Daoy (cell line): ENCODE results near the gene ZNF219. TPM values are rescaled to one million over a fixed set of nuclear protein-coding genes. Genes with fewer than 3 reads are reported as not detected.

Source experiments
- DNase-seq: peaks from one replicate; pipeline ENCODE4 v3.0.0-alpha.2; 2015; ENCODE audit warnings: low read depth
- total RNA-seq: library from RNA; depleted of rRNA; stranded (reverse); fragments of >200 nt; shearing (Covaris generic); gene quantifications from 2 replicates; pipeline ENCODE4 v1.2.3, GENCODE V29; 2014; rRNA removed

ZNF219 gene
- 13.4 and 13.7 TPM in 2 replicates for total RNA-seq

DNA sequence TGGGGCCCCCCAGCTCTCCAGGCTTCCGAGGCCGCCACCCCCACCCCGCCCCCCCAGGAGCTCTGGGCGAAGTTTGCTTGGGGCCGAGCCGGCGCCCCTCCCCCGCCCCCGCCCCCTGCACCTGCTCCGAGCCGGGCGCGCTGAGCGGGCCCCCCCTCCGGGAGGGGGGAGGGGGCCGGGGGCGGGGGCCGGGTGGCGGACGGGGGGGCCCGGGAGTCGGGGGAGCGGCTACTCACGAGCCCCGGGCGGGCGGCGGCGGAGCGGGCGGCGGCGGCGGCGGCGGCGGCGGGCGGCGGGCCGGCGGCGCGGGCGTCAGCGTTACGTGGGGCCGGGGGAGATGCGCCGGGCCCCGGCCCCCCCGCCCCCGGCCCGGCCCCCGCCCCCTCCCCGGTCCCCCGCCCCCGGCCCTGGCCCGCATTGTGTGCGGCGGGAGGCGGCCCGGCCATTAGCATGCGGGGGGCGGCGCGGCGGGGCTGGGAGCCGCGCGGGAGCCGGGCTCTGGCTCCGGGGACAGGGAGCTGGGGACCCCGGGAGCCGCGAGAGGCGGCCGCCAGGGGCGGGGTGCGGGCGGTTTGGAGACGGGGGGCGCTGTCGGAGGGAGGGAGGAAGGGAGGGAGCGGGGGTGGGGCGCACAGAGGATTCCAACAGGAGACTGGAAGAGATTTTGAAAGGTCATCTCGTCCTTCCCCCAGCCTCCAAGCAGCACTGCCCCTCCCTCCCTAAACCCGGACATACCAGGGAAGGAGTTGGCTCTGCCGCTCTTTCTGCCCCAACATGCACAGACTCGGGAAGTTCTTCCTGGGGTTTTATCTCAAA lies at the start of gene ZNF219:
Gene ZNF219, minus strand, starts transcription at position 580 of the 816 bp plus-strand sequence. CDS start 5,064 bp downstream, outside the sequence.
- peak; percentile 76 for DNase-seq

DNA sequence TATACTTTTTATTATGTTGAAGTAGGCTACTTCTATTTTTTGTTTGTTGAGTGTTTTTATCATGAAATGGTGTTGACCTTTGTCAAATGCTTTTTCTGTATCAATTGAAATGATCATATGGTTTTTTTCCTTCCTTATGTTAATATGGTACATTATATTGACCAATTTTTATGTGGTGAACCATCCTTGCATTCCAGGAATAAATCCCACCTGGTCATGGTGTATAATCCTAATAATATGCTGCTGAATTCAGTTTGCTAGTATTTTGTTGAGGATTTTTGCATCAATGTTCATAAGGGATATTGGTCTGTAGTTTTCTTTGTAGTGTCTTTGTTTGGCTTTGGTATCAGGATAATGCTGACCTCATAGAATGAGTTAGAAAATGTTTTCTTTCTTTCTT lies 47.0 kb upstream of the ZNF219 start:
- no peak for DNase-seq

- no peak for DNase-seq
Measured at GRCh38 chr14:21142357-21142756, 43.9 kb upstream of the ZNF219 start.

- DNase-seq = no peak
Measured at GRCh38 chr14:21136024-21136423, 37.6 kb upstream of the ZNF219 start.

GRCh38 chr14:21133901-21134300 lies 35.4 kb upstream of the ZNF219 start:
- DNase-seq = no peak

DNA sequence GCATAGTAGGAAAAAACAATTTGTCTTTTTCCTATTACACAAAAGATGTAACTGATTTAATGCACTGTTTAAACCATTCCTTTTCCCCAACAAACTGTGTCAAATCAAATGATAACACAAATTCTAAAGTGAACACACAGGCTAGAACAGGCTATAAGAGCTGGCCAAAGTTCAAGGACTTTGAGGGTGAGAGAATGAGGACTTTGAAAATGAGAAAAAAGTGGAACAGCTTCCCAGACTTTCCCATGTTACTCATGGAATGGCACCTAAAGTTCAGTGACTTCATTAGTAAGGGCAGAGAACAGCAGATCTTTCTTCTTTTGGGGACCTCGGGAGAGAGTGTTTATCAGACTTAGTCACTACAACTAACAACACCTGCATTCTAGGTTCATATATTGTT lies 25.0 kb upstream of the ZNF219 start:
- no peak for DNase-seq

- no peak for DNase-seq
Measured at GRCh38 chr14:21121122-21121521, 22.7 kb upstream of the ZNF219 start.

- no peak for DNase-seq
Measured at GRCh38 chr14:21120686-21121085, 22.2 kb upstream of the ZNF219 start.

GRCh38 chr14:21118933-21119332 lies 20.5 kb upstream of the ZNF219 start:
- DNase-seq = no peak

- no peak for DNase-seq
Measured at GRCh38 chr14:21113369-21113768, 14.9 kb upstream of the ZNF219 start.

GRCh38 chr14:21112255-21112654 lies 13.8 kb upstream of the ZNF219 start:
- DNase-seq = no peak

GRCh38 chr14:21109377-21110138 lies 11.1 kb upstream of the ZNF219 start:
- no peak for DNase-seq

DNA sequence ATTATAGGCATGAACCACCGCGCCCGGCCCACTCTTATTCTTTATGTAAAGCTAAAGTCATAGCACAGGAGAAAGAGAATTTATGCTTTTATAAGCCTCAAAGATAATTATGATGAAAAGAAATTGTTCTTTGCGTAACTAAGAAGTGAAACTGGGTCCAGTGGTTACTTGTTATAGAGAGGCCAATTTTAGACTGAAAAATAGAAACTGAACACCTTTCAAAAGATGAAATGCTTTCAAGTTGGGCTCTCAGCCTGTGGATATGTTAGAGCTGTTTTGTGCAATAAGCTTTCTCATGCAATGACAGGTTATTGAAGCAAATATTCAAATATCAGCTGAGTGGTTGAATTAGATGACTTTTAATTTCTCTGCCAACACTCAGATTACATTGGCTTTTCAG lies 10.3 kb upstream of the ZNF219 start:
- DNase-seq = no peak

DNA sequence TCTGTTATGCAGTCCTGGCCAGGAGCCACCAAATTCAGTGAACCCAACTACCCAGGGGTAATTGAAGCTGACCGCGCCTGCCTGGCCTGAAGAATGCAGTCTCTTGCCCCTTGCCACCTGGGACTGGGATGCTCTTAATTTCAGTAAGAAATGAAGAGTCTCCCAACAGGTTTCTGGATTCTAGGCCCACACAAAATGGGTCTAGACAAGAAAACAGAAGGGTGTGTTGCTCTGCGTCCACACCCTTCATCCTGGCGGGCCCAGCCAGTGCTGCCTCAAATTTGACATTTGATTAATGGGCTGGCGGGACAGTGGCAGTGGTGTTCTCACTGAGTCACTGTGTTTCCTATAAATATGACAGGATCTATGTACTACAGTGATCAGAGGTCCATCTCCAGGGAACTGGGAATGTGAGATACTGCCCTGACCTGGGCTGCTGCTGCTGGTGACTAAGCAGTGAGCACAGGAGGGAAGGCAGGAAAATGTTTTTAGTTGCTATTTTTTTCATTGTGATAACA lies 8.9 kb upstream of the ZNF219 start:
- no peak for DNase-seq

DNA sequence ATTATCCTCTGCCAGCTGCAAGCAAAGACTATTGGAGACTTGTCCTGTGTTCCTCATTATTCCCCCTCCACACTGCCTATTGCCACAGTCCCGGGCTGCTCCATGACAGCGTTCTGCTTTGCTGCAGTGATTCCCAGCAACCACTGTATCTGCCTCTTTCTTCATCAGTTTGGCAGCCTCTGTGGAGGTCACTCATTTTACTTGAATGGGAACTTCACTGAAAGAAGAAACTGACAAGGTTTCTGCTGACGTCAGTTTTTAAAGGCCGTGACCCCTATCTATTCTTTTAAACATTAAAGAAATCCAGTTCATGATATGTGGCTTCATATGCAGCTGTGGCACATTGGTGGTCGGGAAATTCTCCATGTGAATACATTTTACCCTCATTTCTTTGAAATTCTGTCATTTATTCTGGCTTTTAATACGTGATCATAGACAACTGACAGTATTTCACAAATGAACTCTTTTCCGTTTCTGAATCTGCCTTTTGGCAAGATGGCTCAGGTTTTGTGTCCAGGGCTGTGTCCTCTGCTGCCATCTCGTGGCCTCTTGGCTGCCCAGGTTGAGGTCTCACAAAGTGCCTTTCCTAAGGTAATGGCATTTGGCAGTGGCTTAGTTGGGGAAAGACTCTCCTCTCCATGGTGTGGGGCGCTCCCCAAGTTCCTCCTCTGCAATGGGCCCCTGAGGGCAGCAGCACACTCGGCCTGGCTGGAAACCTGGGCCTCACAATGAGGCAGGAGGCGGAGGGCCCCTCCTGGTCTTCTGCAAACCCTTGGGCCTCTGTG lies 8.2 kb upstream of the ZNF219 start:
- peak; percentile 87 for DNase-seq

DNA sequence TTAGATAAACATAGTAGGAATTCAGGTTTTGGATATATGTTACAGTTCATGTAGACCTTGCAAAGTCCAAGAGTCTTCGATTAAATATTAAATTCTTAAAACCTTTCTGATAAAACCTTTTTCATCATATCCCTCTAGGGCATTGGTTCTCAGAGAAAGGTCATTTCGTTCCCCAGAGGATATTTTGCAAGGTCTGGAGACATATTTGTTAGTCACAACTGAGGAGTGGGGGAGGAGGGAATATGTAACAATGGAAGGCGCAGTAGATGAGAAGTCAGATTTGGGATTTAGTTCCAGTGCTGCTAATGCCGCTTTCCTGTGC lies 7.7 kb upstream of the ZNF219 start:
- no peak for DNase-seq

DNA sequence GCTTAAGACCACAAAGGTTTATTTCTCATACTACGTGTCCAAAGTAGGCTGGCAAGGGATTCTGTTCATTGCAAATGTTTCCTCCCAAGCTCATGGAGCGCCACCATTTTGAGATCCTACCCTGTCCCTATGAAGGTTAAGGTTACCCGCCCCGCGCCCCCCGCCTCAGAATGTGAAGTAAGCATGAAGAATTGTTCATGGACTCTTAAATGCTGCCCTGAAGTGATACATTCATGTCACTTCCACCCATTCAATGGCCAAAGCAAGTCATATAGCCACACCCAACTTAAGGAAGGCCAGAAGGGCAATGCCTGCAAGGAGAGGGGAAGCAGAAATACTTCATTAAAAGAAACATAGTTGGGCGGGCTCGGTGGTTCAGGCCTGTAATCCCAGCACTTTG lies 6.6 kb upstream of the ZNF219 start:
- no peak for DNase-seq

DNA sequence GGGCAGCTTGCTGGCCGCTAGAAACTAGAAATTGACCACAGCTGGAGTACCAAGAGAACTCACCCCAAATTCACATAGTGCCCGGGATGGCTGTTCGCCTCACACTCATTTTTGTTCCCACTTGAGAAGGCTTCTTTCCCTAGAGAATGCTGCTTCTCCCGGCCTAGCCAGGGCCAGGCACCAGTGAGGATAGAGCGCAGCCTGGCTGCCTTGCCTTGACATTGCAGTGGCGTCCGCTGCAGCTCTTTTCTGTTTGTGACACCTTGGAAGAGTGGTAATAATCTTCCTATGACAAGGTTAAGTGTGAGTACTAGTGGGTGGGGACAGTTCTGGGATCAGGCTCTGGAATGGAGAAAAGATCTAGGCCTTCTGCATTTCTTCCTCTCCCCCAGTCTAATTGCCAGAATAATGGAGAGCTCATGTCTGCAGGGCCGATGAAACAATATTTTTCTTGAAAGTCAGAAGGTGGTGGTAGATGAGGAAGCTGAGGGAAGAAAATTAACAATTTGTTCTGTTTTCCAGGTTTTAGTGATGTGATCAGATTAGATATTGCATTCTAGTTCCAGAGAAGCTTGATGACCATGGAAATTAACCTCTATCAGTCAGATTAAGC lies 6.1 kb upstream of the ZNF219 start:
- peak; percentile 91 for DNase-seq

GRCh38 chr14:21103710-21104447 lies 5.4 kb upstream of the ZNF219 start:
- DNase-seq = peak; percentile 99

- no peak for DNase-seq
Measured at GRCh38 chr14:21103411-21103709, 4.9 kb upstream of the ZNF219 start.
